Endothelial cell (in vitro differentiated cells): Measurements from ENCODE around the gene PDIA5. TPM values are rescaled to one million over a fixed set of nuclear protein-coding genes. Genes with fewer than 3 reads are reported as not detected.

Experiments used
- DNase-seq: peaks from one replicate; pipeline ENCODE4 v3.0.0; 2021; ENCODE audit warnings: low spot score
- H3K27ac Mint-ChIP-seq: one replicate; pipeline ENCODE4 v1.8.0; 2021; ENCODE audit warnings: mixed read lengths, inconsistent platforms; ENCODE audit not compliant: unreplicated experiment
- H3K27me3 Mint-ChIP-seq: one replicate; pipeline ENCODE4 v1.8.0; 2021; ENCODE audit warnings: mild to moderate bottlenecking, moderate library complexity, mixed read lengths, inconsistent platforms; ENCODE audit not compliant: unreplicated experiment
- H3K36me3 Mint-ChIP-seq: one replicate; pipeline ENCODE4 v1.8.0; 2021; ENCODE audit warnings: mild to moderate bottlenecking, low read depth, mixed read lengths, inconsistent platforms; ENCODE audit not compliant: unreplicated experiment
- H3K4me1 Mint-ChIP-seq: one replicate; pipeline ENCODE4 v1.8.0; 2021; ENCODE audit warnings: mild to moderate bottlenecking, mixed read lengths, inconsistent platforms; ENCODE audit not compliant: unreplicated experiment
- H3K4me3 Mint-ChIP-seq: one replicate; pipeline ENCODE4 v1.8.0; 2021; ENCODE audit warnings: mild to moderate bottlenecking, mixed read lengths, inconsistent platforms; ENCODE audit not compliant: unreplicated experiment
- H3K9me3 Mint-ChIP-seq: one replicate; pipeline ENCODE4 v1.8.0; 2021; ENCODE audit warnings: mixed read lengths, inconsistent platforms; ENCODE audit not compliant: unreplicated experiment
- total RNA-seq: library from RNA; stranded (reverse); fragmentation: NEBNext Ultra II Directional; extraction: Animal tissue kit (Norgen Biotek cat#: 25700); gene quantifications from one replicate; pipeline ENCODE4 v1.2.1, GENCODE V29; 2021; ENCODE audit not compliant: unreplicated experiment
- TF ChIP-seq, protein P1 (sequence below): fragments of 200-600 bp; sonication (generic); IDR thresholded peaks from one replicate; pipeline ENCODE4 v1.5.0; 2021; ENCODE audit warnings: antibody characterized with exemption; ENCODE audit not compliant: unreplicated experiment

The PDIA5 gene
- total RNA-seq, 1 donor from 2014 or later = 32.8 TPM

DNA sequence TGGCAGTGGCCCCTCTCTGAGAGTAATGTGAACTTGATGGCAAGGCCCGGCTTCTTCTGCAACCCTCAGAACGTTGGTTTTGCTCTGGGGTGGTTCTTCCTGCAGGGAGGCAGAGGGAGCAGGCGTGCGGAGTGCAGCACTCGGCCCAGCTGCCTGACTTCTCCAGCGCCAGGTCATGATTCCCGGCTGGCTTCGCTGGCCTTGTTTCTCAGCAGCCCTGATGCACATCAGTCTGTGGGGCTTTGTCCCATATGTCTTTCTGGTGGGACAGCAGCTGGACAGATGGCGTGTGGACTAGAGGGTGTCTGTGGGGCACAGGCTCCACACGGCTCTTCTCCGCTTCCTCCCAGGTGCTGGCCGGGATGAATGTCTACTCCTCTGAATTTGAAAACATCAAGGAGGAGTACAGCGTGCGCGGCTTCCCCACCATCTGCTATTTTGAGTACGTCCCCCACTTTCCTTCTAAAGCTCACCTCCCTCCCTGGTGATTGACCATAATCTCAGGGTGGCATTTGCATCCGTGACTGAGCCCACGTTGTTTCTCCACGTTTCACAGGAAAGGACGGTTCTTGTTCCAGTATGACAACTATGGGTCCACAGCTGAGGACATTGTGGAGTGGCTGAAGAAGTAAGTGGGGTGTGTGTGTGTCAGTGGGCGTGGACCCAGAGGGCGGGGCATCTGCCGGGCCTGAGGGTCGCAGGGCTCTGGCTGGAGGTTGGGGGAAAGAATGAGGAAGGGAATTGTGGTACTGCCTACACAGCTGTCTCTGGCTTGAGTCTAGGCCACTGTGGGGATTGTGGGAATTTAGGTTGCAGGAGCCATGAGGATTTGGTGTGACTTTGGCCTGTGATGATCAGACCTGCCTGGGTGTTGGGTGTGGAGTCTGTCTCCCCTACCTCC, 57.1 kb downstream of the PDIA5 start:
- Mint-ChIP-seq H3K27me3 (peaks cover 5% of the 10 kb centered on the region), H3K27ac (no peak overlapping the region), H3K9me3 (no peaks in the 10 kb centered on the region), H3K36me3 (peaks cover 5% of the 10 kb centered on the region), H3K4me1 (peaks cover 20% of the 10 kb centered on the region), H3K4me3 (no peak overlapping the region)
- TF ChIP-seq, protein P1, sequence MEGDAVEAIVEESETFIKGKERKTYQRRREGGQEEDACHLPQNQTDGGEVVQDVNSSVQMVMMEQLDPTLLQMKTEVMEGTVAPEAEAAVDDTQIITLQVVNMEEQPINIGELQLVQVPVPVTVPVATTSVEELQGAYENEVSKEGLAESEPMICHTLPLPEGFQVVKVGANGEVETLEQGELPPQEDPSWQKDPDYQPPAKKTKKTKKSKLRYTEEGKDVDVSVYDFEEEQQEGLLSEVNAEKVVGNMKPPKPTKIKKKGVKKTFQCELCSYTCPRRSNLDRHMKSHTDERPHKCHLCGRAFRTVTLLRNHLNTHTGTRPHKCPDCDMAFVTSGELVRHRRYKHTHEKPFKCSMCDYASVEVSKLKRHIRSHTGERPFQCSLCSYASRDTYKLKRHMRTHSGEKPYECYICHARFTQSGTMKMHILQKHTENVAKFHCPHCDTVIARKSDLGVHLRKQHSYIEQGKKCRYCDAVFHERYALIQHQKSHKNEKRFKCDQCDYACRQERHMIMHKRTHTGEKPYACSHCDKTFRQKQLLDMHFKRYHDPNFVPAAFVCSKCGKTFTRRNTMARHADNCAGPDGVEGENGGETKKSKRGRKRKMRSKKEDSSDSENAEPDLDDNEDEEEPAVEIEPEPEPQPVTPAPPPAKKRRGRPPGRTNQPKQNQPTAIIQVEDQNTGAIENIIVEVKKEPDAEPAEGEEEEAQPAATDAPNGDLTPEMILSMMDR = no peak
- no peak for DNase-seq

DNA sequence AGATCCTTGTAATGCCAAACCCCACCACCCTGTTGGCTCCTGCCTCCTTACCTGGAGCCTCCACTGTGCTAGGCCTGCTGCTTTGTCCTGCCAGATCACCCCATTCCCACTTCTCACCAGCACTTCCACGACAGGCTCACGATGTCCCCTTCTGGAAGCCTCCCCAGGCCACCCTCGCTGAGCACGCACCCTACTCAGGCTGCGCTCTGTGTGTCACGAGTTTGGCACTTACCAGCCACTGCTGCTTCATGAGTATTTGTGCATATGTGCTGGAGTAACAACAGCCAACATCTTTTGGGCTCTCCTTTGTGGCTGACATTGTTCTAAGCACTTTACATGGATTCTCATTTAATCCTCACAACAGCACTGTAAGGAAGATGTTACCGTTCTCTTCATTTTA, 58.1 kb downstream of the PDIA5 start:
- Mint-ChIP-seq H3K4me1 (peaks cover 20% of the 10 kb centered on the region), H3K27me3 (peaks cover 8% of the 10 kb centered on the region), H3K36me3 (peaks cover 9% of the 10 kb centered on the region), H3K27ac (no peak overlapping the region), H3K9me3 (no peaks in the 10 kb centered on the region), H3K4me3 (no peak overlapping the region)
- TF ChIP-seq, protein P1 = no peak
- DNase-seq = no peak

DNA sequence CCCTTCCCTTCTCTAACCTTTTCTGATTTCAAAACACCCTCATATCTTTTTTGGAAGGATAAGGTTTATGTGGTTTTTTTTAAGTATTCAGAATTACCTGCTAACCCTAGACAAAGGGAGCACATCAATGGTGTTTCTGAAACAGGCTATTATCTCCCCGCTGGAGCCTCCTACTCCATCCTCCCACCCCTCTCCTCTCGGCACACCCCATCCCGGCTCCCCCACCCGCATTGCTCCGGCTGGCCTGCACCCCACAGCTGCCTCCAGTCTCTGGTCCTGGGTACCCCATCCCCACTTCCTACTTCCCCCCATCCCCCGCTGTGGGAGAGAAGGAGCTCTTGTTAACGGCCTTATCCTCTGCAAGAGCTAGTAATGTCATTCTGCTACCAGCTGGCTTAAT, 59.2 kb downstream of the PDIA5 start:
- H3K27ac Mint-ChIP-seq = no peak overlapping the region

DNA sequence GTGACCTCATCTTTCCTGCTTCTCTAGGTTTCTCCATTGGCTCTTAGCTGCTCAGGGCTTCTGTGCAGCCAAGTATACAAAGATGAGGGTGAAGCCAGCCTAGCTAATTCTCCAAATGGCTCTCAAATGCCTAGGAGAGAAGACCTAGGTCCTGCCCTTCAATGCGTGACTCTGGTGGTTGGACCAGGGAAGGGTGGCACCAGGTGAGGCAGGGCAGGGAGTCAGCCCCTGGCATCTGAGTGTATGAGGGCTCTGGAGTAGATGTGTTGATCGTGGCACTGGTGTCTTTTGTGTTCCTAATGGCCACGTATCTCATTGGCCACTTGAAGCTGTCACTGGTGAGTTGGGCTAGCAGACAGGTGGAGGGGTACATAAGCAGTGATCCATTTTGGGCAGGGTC, 59.8 kb downstream of the PDIA5 start:
- Mint-ChIP-seq H3K9me3 (no peaks in the 10 kb centered on the region), H3K36me3 (peaks cover 16% of the 10 kb centered on the region), H3K27ac (peak overlapping the region; percentile 61)

More for the DNA sequence above, 59.2 kb downstream of the PDIA5 start:
- TF ChIP-seq, protein P1 = no peak
- DNase-seq = no peak
- no peaks in the 10 kb centered on the region for H3K9me3 Mint-ChIP-seq
- H3K4me1 Mint-ChIP-seq = peaks cover 20% of the 10 kb centered on the region
- peaks cover 13% of the 10 kb centered on the region for H3K36me3 Mint-ChIP-seq
- no peak overlapping the region for H3K4me3 Mint-ChIP-seq
- H3K27me3 Mint-ChIP-seq = peaks cover 8% of the 10 kb centered on the region

More for the DNA sequence above, 59.8 kb downstream of the PDIA5 start:
- peaks cover 18% of the 10 kb centered on the region for H3K4me1 Mint-ChIP-seq
- H3K4me3 Mint-ChIP-seq = no peak overlapping the region
- TF ChIP-seq, protein P1 = no peak
- H3K27me3 Mint-ChIP-seq = peaks cover 6% of the 10 kb centered on the region
- no peak for DNase-seq
